CD1c-positive myeloid dendritic cell (primary cell): ENCODE measurements around the gene POLH.
A peak's percentile ranks its signal among the peaks of the same experiment; 100 is the strongest.

ENCODE experiments used
- DNase-seq: peaks from one replicate; pipeline ENCODE4 v3.0.0-alpha.2; 2016; ENCODE audit errors: extremely low spot score

POLH gene

DNA sequence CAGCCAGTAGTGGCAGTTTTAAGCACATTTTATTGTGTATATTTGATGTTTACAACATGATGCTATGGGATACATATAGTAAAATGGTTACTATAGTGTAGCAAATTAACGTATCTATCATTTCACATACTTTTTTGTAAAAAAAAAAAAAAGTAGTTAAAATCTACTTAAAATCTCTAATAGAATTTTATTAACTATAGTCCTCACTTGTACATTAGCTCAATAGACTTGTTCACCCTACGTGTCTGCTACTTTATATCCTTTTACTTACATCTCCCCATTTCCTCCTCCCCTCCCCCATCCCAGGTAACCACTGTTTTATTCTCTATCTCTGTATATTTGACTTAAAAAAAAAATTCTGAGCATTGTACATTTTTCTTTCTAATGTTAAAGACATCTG is 30.0 kb downstream of the POLH start:
- DNase-seq, result no peak

DNA sequence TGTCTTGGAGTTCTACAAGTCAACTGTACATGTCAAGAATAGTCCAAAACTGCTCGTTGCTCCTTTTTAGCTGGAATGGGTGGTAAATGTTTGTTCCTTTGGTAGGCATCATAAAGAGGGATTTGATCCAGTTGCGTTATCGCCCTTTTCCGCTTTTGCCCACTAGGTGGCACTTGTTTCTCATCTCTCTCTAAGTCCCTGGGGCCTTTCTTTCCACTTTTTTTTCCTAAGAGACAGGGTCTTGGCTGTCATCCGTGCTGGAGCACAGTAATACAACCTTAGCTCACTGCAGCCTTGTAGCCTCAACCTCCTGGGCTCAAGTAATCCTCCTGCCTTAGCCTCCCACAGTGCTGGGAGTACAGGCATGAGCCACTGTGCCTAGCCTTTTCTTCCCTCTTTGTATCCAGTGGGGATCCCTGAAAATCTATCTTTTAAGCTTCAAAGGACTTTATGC is 32.4 kb downstream of the POLH start:
- peak; percentile 66 for DNase-seq

DNA sequence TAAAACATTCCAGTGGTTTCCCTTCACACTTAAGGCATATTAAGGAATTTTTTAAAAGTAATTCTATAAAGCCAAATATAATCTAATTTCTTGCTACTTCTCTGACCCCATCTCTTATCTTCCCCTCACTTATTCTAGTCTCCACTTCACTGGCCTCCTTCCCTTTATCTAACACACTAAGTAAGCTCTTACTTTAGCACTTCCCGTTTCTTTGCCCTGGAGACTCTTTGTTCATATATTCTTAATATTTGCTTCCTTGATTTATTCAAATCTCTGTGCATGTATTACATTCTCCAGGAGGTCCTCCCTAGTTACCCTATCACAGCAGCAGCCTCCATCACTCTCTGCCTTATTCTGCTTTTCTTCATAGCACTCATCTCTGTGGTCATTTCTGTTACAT is 32.8 kb downstream of the POLH start:
- DNase-seq, result peak; percentile 48

DNA sequence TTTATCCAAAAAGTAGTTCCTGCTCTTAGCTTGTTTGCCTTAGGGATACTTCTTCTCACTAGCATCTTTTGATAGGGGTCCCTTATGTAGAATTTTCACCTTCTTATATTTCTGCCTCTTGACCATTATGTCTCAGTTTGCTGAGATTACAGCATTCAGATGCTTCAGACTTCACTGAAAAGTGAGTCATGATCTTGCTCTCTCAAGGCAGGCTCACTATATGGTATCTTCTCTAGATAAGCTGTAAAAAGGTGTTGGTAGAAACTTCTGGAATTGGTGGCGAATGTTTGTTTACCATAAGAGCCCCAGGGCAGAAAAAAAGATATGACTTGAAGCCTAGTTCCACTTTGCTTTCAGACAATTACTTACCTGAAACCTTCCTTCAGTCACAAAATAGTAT is 33.4 kb downstream of the POLH start:
- DNase-seq, result no peak

DNA sequence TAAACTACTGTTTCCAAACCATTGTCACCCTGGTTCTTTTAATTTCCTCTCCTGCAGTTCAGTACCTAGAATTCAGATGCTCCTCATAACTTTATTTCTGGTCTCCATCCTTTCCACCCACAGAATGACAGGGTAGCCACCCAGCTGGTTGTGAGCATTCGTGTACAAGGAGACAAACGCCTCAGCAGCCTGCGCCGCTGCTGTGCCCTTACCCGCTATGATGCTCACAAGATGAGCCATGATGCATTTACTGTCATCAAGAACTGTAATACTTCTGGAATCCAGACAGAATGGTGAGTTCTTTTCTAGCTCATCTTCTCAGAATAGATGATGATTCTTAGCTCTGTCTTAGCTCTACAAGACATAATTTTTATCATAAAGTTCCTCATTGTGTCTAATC is 34.4 kb downstream of the POLH start:
- no peak for DNase-seq

- DNase-seq, result no peak
Measured at GRCh38 chr6:43613721-43614395, 37.9 kb downstream of the POLH start.

DNA sequence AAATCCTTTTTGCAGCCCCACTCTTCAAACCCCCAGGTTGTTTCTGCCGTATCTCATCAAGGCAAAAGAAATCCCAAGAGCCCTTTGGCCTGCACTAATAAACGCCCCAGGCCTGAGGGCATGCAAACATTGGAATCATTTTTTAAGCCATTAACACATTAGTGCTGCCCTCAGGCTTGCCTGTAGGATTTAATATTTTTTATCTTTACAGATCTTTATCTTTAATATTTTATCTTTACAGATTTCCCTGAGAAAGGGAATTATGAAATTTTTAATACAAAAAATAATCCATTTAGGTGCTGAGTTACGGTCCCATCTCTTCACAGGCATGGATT is 38.4 kb downstream of the POLH start:
- DNase-seq, result no peak

DNA sequence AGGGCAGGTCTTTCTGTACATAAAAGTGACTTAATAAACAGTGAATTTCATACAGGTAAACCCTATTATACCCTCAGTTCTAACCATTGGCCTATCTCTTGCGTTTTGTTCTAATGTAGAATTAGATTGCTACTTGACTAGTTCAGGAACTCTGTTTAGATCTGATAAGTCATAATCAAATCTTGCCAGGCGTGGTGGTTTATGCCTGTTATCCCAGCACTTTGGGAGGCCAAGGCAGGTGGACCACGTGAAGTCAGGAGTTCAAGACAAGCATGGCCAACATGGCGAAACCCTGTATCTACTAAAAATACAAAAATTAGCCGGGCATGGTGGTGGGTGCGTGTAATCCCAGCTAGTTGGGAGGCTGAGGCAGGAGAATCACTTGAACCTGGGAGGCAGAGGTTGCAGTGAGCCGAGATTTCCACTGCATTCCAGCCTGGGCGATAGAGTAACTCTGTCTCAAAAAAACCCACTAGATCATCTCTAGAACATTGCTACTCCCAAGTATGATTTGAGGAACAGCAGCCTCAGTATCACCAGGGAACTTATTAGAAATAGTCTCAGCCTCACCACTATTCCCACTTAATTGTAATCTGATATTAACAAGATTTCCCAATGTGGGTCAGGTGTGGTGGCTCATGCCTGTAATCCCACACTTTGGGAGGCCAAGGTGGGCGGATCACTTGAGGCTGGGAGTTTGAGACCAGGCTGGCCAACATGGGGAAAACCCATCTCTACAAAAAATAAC is 40.9 kb downstream of the POLH start:
- DNase-seq, result no peak

DNA sequence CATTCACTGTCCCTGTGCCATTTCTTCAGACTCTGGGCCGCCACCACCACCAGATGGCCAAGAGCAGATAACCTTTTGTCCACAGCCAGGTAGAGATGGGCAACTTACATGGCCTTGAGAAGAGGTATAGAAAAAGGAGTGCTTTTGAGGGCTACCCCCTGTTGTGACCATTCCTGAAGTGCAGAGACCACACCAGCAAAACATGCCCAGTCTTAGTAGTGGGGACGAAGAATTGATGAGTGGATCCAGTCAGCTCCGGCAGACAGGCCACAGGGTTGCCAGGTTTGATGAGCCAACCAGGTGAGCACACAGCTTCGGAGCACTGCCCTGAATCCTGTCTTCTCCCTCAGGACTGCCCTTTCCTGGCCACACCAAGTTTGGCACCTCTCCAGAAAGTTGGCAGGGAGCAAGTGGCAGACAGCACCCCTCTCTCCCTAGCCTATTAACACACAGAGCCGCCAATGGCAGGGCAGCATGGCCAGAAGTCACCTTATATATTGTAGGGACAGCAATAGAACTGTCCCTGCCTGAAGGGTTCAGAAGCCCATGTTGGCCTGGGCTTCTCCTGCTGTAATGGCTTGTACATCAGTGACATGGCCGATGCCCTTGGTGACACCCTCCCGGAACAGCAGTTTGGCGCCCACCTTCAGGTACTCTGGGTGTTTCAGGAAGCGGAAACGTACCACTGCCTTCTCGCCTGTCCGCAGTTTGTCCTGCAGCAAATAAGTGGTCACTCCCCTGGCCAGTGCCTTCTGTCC is 45.3 kb downstream of the POLH start:
- no peak for DNase-seq

- DNase-seq, result no peak
Measured at GRCh38 chr6:43621836-43622180, 45.8 kb downstream of the POLH start.

- DNase-seq, result no peak
Measured at GRCh38 chr6:43622541-43622940, 46.6 kb downstream of the POLH start.

- DNase-seq, result no peak
Measured at GRCh38 chr6:43623880-43624785, 48.1 kb downstream of the POLH start.

- DNase-seq, result no peak
Measured at GRCh38 chr6:43624786-43625288, 48.9 kb downstream of the POLH start.

DNA sequence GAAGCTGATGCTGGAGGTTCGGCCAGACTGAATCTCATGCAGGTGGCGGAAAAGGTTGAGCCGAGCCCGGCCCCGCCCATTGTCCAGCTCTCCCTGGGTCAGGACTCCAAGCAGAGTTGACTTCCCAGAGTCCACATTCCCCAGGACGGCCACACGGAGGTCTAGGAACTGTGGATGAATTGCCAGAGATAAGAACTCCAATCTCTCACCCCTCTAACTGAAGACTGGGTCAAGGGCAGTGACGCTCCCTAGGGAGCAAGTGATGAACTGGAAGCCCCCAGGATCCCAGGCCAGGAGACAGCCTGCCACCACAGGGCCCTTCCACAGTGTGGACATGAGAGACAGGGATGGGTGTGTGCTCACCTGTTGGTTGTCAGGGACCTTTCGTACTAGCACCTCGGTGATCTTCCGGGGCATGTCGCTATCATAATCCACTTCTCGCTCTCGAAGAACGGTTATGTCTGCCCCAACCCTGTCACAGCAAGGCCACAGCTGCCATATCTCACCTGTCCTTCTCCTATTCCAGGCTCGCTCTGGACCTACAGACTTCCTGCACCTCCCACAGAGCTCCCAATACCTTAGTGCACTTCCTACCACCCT is 49.5 kb downstream of the POLH start:
- DNase-seq, result no peak

- peak; percentile 96 for DNase-seq
Measured at GRCh38 chr6:43627008-43627825, 51.2 kb downstream of the POLH start.

DNA sequence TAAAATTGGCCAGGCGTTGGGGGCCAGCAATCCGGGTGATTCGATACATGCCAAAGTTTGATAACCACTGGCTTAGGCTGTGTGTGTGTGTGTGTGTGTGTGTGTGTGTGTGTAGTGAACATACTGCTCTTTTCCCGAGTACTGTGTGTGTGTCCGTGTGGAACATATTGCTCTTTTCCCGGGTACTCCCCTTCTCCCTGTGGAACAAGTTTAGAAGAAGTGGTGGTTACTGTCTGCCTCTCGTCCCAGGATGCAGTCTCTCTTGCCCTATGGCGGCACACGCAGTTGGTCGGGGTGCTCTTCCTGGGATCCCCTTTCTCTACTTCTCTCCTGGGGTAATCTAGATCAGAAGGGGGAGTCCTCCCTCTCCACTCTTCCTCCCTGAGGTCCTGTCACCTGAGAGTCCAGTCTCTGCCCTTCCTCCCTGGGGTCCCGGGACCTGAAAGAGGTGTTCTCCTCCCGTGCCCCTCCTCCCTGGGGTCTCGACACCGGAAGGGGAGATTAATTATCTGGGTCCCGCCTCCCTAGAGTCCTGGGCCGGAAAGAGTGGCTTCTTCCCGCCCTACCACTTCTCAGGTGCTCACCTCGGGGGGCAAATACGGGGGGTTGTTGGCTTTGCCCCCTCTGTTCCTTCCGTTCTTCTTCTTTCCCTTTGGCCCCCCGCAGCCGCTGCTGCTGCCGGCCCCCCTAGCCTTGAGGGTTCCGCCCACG is 52.6 kb downstream of the POLH start:
- DNase-seq, result peak; percentile 32

DNA sequence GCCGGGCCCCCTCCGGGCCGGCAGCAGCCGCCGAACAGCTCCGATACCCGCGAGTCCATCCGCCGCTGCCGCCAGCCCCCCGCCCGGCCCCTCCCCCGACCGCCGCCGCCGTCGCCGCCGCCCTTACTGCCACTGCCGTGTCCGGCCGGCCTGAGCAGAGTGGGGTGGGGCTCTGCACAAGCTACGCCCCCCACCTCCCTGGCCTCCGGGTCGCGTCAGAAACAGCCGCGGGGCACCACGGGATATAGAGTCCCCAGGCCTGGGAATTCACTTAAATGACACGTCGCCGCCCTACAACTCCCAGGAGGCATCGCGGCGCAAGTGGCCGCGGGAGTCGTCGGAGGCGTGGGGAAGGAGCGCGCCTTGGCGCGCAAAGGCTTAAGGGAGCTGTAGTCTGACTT is 53.1 kb downstream of the POLH start, which contains the start of gene GTPBP2:
GTPBP2 (minus strand) TSS at position 161 of the 401 bp plus-strand sequence; CDS start at position 59, 102 bp downstream.
- DNase-seq, result peak; percentile 99

DNA sequence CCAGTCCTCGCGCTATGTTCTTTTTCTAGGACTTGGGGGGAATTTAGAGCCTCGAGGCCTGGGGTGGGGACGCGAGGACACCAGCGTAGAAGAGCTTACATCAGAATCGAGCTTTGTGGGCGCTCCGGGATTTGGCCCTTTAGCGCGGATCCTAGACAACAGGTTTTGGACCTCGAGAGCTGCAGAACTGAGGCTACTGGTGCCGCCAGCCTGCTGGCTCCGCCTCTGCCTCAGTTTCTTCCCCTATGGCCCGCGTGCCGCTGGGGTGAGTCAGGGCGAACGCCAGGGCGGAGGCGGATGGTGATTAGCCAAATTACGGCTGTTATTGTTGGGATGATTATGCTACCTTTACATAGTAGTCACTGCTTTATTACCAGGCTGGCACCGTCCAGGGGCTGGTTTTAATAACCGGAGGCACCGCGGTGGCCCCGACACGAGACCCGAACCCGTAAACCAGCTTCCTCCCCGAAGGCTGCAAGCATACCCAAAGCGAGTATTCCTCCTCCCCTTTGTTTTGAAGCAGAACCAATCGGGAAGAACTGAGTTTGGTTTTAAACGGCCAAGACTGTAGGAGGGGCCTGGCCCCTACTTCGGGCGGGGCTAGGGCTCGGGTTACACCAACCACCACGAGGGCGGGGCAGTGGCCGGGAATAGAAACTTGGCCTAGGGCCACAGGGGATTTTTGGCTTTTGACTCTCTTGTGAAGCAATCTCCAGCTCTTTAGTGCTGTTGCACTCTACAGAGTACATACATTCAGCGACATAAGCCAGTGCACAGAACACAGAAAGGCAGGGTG is 53.7 kb downstream of the POLH start:
- DNase-seq, result peak; percentile 98
